Measurements from ENCODE around the gene FAM13A. TPM values are rescaled to one million over a fixed set of nuclear protein-coding genes. Genes with fewer than 3 reads are reported as not detected.
"Not testable (repeated sequence)": the region's sequence is repeated elsewhere in the genome, so short reads cannot be mapped to it uniquely, and the experiment has no call there.

The FAM13A gene
- total RNA-seq, 2 experiments from 2014 or later: 10.5 TPM

- ATAC-seq (ENCODE audit: low read depth): no peak
- H3K4me1 Mint-ChIP-seq: peaks cover 12% of the 10 kb centered on the region
- H3K27me3 Mint-ChIP-seq: no peaks in the 10 kb centered on the region
- POLR2A ChIA-PET: no interaction called here
- H3K9me3 Mint-ChIP-seq: peaks cover 10% of the 10 kb centered on the region
- H3K27ac Mint-ChIP-seq: no peak overlapping the region
- DNase-seq: no peak
- H3K4me3 Mint-ChIP-seq: no peak overlapping the region
- H3K36me3 Mint-ChIP-seq: peaks cover 10% of the 10 kb centered on the region
Observed at GRCh38 chr4:88955580-88956380, 101.2 kb downstream of the FAM13A start.

DNA sequence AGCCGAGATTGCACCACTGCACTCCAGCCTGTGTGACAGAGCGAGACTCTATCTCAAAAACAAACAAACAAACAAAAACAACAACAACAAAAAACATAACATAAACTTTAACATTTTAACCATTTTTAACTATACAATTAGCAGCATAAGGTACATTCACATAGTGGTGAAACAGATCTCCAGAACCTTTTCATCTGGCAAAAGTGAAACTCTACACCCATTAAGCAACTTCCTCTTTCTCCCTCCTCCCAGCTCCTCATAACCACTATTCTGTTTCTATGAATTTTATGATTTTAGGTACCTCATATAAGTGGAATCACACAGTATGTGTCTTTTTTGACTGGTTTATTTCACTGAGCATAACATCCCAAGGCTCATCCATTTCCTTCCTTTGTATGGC lies 103.6 kb downstream of the FAM13A start:
- Mint-ChIP-seq H3K27ac (peak overlapping the region; percentile 46), H3K36me3 (peaks cover 14% of the 10 kb centered on the region), H3K4me3 (peak overlapping the region; percentile 44), H3K9me3 (peaks cover 5% of the 10 kb centered on the region), H3K27me3 (no peaks in the 10 kb centered on the region), H3K4me1 (peaks cover 14% of the 10 kb centered on the region)
- ATAC-seq (ENCODE audit: low read depth): peak; percentile 45
- DNase-seq: no peak
- POLR2A ChIA-PET: no interaction called here

GRCh38 chr4:88952081-88952480 lies 104.9 kb downstream of the FAM13A start:
- Mint-ChIP-seq H3K4me3 (no peak overlapping the region), H3K9me3 (peaks cover 8% of the 10 kb centered on the region), H3K36me3 (peaks cover 20% of the 10 kb centered on the region), H3K4me1 (peaks cover 15% of the 10 kb centered on the region), H3K27me3 (no peaks in the 10 kb centered on the region), H3K27ac (no peak overlapping the region)
- POLR2A ChIA-PET: no interaction called here
- ATAC-seq (ENCODE audit: low read depth): no peak
- DNase-seq: no peak

DNA sequence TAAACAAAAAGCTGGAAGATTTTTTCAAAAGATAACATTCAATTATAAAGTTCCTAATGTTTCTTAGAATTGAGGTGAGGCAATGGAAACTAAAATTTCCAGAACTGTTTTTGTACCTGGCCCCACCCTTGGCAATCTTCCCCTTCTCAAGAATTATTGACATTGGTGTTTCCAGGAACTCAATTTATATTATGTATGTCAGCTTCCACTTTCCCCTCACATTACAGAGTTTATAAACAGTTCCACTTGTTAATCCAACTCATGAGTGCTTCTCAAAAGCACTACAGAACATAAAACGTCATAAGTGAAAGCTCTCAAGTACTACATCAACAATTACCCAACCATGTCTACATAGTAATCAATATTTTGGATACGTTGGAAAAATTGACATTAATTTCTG lies 107.4 kb downstream of the FAM13A start:
- POLR2A ChIA-PET: interaction anchor here (1.1 kb wide), 1 partner anchor 126 kb away, joined by 3 read pairs; no protein-coding TSS in a partner anchor
- H3K27ac Mint-ChIP-seq: no peak overlapping the region
- H3K9me3 Mint-ChIP-seq: peaks cover 8% of the 10 kb centered on the region
- H3K4me1 Mint-ChIP-seq: peaks cover 15% of the 10 kb centered on the region
- DNase-seq: no peak
- no peak overlapping the region for H3K4me3 Mint-ChIP-seq
- no peaks in the 10 kb centered on the region for H3K27me3 Mint-ChIP-seq
- ATAC-seq (ENCODE audit: low read depth): peak; percentile 18
- H3K36me3 Mint-ChIP-seq: peaks cover 21% of the 10 kb centered on the region

DNA sequence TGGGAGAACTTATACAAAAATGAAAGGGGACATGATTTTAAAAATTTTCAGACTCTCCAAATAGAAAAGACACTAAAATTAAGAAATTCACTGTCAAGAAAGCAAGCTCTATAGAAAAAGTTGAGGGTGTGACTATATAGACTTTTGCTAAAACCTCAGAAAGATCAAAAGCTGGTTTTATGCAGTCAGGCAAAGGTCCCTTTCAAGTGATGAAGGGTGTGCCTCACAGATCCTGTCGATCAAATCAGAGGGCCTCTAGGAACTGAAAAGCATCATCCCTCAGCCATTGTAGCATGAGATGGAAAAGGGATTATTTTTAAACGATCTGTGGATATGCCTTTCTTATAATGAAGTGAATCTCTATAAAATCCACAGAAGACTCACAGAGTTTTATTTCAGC lies 116.5 kb downstream of the FAM13A start:
- Mint-ChIP-seq H3K4me3 (no peak overlapping the region), H3K4me1 (peaks cover 14% of the 10 kb centered on the region), H3K9me3 (peaks cover 1% of the 10 kb centered on the region), H3K36me3 (no peaks in the 10 kb centered on the region), H3K27ac (peak overlapping the region; percentile 17), H3K27me3 (peaks cover 3% of the 10 kb centered on the region)
- POLR2A ChIA-PET: no interaction called here
- no peak for DNase-seq
- peak; percentile 66 for ATAC-seq (ENCODE audit: low read depth)

DNA sequence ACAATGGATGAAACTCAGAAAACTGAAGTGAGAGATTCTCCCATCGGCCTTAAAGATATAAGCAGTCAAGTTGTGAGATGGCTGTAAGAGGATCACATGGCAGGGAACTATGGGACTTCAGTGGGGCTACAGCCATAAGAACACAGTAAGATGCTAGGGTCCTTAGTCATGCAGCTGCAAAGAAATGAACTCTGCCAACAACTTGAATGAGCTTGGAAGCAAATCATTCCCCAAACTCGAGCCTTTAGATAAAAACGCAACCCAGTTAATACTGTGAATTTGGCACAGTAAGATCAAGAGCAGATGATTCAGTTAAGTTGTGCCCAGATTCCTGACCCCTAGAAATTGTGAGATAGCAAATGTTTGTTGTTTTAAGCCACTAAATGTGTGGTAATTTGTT lies 117.3 kb downstream of the FAM13A start:
- no peak overlapping the region for H3K27ac Mint-ChIP-seq
- no peak overlapping the region for H3K4me3 Mint-ChIP-seq

DNA sequence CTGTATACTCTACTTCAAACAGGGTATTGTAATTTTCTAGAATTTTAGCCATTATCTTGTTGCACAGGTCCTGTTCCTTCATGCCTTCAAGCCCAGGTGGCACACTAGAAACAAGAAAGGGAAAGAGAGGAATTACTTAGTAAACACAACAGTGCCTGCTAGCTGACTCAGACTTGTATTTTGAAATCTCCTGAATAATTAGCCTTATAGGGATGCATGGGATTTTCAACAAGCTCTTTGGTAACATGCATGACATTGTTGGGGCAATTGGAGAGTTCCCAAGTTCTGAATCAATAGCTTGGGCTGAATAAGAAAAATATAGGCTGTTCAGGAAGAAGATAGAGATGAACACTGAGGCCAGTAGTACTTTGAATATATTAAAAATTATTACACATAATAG lies 118.8 kb downstream of the FAM13A start:
- Mint-ChIP-seq H3K36me3 (no peaks in the 10 kb centered on the region), H3K4me3 (no peak overlapping the region), H3K9me3 (peaks cover 1% of the 10 kb centered on the region), H3K4me1 (peaks cover 18% of the 10 kb centered on the region), H3K27me3 (peaks cover 5% of the 10 kb centered on the region), H3K27ac (no peak overlapping the region)
- ATAC-seq (ENCODE audit: low read depth): no peak
- no peak for DNase-seq
- POLR2A ChIA-PET: no interaction called here

More for the DNA sequence above, 117.3 kb downstream of the FAM13A start:
- no peaks in the 10 kb centered on the region for H3K36me3 Mint-ChIP-seq
- H3K27me3 Mint-ChIP-seq: peaks cover 5% of the 10 kb centered on the region
- POLR2A ChIA-PET: no interaction called here
- peaks cover 14% of the 10 kb centered on the region for H3K4me1 Mint-ChIP-seq
- ATAC-seq (ENCODE audit: low read depth) (no peak), DNase-seq (no peak)
- H3K9me3 Mint-ChIP-seq: peaks cover 1% of the 10 kb centered on the region

DNA sequence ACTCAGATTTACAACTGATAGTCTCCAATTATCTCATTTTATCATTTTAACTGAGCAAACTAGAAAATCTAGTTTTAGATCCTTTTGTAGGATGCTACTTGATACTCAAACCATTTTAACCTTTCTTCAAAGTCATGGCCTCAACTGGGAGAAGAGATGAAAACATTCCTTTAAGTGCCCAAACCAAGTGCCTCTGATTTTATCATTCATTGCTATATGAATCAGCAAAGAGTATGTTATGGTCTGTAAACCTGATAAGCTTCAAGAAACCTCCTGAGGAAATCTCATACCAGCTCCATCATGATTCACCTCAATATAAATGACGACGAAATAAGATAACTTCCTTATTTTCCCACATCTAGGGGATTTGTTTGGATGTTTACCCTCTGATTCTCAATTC lies 119.9 kb downstream of the FAM13A start:
- no peaks in the 10 kb centered on the region for H3K36me3 Mint-ChIP-seq
- DNase-seq (no peak), ATAC-seq (ENCODE audit: low read depth) (no peak)
- peaks cover 1% of the 10 kb centered on the region for H3K9me3 Mint-ChIP-seq
- no peak overlapping the region for H3K27ac Mint-ChIP-seq
- POLR2A ChIA-PET: no interaction called here
- no peak overlapping the region for H3K4me3 Mint-ChIP-seq
- H3K4me1 Mint-ChIP-seq: peaks cover 18% of the 10 kb centered on the region
- H3K27me3 Mint-ChIP-seq: peaks cover 5% of the 10 kb centered on the region

DNA sequence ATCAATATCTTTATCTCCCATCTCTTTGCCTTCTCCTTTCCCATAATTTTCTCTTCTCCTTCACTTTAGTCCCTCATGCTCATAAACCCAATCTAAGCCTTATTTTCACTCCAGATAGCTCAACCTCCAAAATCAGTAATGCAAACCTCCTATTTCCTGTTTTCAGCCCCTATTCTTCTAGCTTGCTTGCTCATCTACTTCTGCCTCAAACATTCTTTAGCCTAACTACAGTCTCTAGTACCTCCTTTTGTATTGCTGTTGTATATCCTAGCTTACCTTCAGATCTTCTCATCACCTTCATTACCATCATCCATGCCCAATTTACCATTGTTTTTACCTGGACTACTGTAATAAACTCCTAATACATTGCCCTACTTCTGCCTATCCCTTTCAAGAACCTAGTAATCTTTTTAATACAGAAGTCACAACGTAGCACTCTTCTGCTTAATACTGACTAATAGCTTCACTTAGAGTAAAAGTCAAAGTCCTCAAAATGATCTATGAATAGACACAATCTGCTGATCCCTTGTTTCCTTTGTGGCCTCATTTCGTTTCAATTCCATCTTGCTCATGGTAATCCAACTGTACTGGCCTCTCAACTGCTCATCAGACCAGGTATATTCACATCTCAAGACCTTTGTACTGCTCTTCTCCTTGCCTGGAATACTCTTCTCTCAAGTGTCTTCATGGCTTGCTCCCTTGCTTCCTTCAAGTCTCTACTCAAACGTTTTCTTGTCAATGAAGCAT lies 123.4 kb downstream of the FAM13A start:
- POLR2A ChIA-PET: no interaction called here
- H3K4me3 Mint-ChIP-seq: no peak overlapping the region
- ATAC-seq (ENCODE audit: low read depth): no peak

GRCh38 chr4:88928852-88929251 lies 128.1 kb downstream of the FAM13A start:
- peaks cover 9% of the 10 kb centered on the region for H3K36me3 Mint-ChIP-seq
- H3K9me3 Mint-ChIP-seq: peaks cover 4% of the 10 kb centered on the region
- no peak overlapping the region for H3K4me3 Mint-ChIP-seq
- no peak overlapping the region for H3K27ac Mint-ChIP-seq
- POLR2A ChIA-PET: no interaction called here
- ATAC-seq (ENCODE audit: low read depth): no peak
- no peak for DNase-seq
- peaks cover 9% of the 10 kb centered on the region for H3K27me3 Mint-ChIP-seq
- peaks cover 13% of the 10 kb centered on the region for H3K4me1 Mint-ChIP-seq

More for the DNA sequence above, 123.4 kb downstream of the FAM13A start:
- Mint-ChIP-seq H3K27me3 (peaks cover 12% of the 10 kb centered on the region), H3K4me1 (peaks cover 7% of the 10 kb centered on the region), H3K36me3 (peaks cover 6% of the 10 kb centered on the region), H3K9me3 (peaks cover 2% of the 10 kb centered on the region), H3K27ac (no peak overlapping the region)
- no peak for DNase-seq

DNA sequence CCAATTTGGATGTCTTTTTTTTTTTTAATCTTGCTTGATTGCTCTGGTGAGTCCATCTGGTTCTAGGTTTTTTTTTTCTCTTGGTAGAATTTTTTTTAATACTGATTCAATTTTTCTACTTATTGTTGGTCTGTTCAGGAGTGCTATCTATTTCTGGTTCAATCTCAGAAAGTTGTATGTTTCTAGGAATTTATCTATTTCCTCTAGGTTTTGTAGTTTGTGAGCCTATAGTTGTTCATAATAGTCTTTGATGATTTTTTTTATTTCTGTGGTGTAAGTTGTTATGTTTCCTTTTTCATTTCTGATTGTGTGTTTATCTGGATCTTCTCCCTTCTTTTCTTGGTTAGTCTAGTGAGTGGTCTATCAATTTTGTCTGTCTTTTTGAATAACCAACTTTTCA lies 129.6 kb downstream of the FAM13A start:
- Mint-ChIP-seq H3K36me3 (peaks cover 9% of the 10 kb centered on the region), H3K27ac (no peak overlapping the region), H3K27me3 (peaks cover 9% of the 10 kb centered on the region), H3K9me3 (peaks cover 4% of the 10 kb centered on the region), H3K4me3 (no peak overlapping the region), H3K4me1 (peaks cover 10% of the 10 kb centered on the region)
- DNase-seq (no peak), ATAC-seq (ENCODE audit: low read depth) (no peak)
- POLR2A ChIA-PET: no interaction called here

DNA sequence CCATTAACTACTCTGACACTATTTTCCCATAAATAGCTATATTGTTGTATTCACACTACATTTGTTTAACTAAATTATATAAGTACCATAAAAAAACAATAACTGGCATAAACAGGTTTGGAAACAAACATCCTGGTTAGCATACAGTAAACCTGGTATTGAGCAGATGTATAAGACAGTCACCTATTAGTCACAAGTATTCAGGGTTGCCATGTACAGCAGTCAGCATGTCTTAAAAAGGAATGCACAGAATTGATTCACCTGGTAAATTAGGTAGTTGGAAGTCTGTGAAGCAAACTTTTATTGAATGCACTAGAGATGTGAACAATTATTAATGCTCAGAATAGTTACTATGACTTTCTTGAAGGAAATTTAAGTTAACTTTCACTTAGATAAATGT lies 137.9 kb downstream of the FAM13A start:
- Mint-ChIP-seq H3K4me1 (no peaks in the 10 kb centered on the region), H3K27ac (no peak overlapping the region), H3K9me3 (no peaks in the 10 kb centered on the region), H3K4me3 (no peak overlapping the region), H3K36me3 (no peaks in the 10 kb centered on the region), H3K27me3 (no peaks in the 10 kb centered on the region)
- POLR2A ChIA-PET: no interaction called here
- ATAC-seq (ENCODE audit: low read depth): no peak
- DNase-seq: no peak

DNA sequence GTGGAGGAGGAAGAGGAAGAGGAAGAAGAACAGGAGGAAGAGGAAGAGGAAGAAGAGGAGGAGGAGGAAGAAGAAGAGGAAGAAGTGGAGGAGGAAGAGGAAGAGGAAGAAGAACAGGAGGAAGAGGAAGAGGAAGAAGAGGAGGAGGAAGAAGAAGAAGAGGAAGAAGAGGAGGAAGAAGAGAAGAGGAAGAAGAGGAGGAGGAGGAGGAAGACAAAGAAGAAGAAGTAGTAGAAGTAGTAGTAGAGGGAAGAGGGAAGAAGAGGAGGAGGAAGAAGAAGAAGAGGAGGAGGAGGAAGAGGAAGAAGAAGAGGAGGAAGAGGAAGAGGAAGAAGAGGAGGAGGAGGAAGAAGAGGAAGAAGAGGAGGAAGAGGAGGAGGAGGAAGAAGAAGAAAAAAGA lies 143.8 kb downstream of the FAM13A start:
- H3K4me1 Mint-ChIP-seq; ATAC-seq (ENCODE audit: low read depth); POLR2A ChIA-PET; H3K9me3 Mint-ChIP-seq; DNase-seq; H3K27ac Mint-ChIP-seq; H3K36me3 Mint-ChIP-seq; H3K4me3 Mint-ChIP-seq; H3K27me3 Mint-ChIP-seq: not testable (repeated sequence)

Data from activated naive CD8-positive, alpha-beta T cell treated with anti-CD3 and anti-CD28 coated beads, Interleukin-2, amount 10 ng/mL, durations not matched to agents 7 days and 5 days (primary cell).